C4-2B (cell line): ENCODE data around the gene DSCAM.

ENCODE experiments used
- CTCF ChIP-seq: fragments of 450-650 bp; conservative IDR thresholded peaks from 2 replicates; pipeline ENCODE4 v1.5.1; 2017; ENCODE audit warnings: mild to moderate bottlenecking
- ZFX ChIP-seq: fragments of 450-650 bp; IDR thresholded peaks from 2 replicates; pipeline ENCODE4 v1.6.1; 2017

- TF ChIP-seq CTCF (no peak), ZFX (no peak)
Measured at GRCh38 chr21:40886931-40887330, 40.0 kb upstream of the DSCAM start.
